HFFc6 (cell line): ENCODE results near the gene PKD1. TPM values are rescaled to one million over a fixed set of nuclear protein-coding genes. Genes with fewer than 3 reads are reported as not detected.
A peak's percentile ranks its signal among the peaks of the same experiment; 100 is the strongest.

ENCODE experiments used
- DNase-seq: peaks from one replicate; pipeline ENCODE4 v3.0.0-alpha.2; 2018
- H3K27ac Mint-ChIP-seq: 2 replicates; pipeline ENCODE4 v1.8.0; 2020; ENCODE audit warnings: mild to moderate bottlenecking, mixed read lengths
- H3K27me3 Mint-ChIP-seq: 2 replicates; pipeline ENCODE4 v1.8.0; 2021; ENCODE audit warnings: mild to moderate bottlenecking, moderate library complexity, mixed read lengths; ENCODE audit not compliant: insufficient read depth
- H3K36me3 Mint-ChIP-seq: 2 replicates; pipeline ENCODE4 v1.8.0; 2021; ENCODE audit warnings: low read depth, mixed read lengths
- H3K4me1 Mint-ChIP-seq: 2 replicates; pipeline ENCODE4 v1.8.0; 2020; ENCODE audit warnings: low read depth, mixed read lengths
- H3K4me3 Mint-ChIP-seq: 2 replicates; pipeline ENCODE4 v1.8.0; 2020; ENCODE audit warnings: mild to moderate bottlenecking, moderate library complexity, mixed read lengths
- H3K9me3 Mint-ChIP-seq: 2 replicates; pipeline ENCODE4 v1.8.0; 2020; ENCODE audit warnings: mild to moderate bottlenecking, mixed read lengths
- CTCF ChIP-seq: fragments of 200-600 bp; sonication (generic); IDR thresholded peaks from 2 replicates; pipeline ENCODE4 v1.5.0; 2021; ENCODE audit warnings: antibody characterized with exemption, mild to moderate bottlenecking
- total RNA-seq, 6 experiments: library from RNA; stranded (reverse); fragmentation: NEBNext Ultra II Directional; extraction: Animal tissue kit (Norgen Biotek cat#: 25700); gene quantifications; 2 replicates in 1 of 6; 3 replicates in 5 of 6; pipeline ENCODE4 v1.2.3, GENCODE V29; 2021

PKD1 gene
- total RNA-seq, 6 experiments from 2014 or later: 77.9 to 118 (median 82.5) TPM

- no peaks in the 10 kb centered on the region for H3K27me3 Mint-ChIP-seq
- no peaks in the 10 kb centered on the region; the same call in 1 of the 2 replicates for H3K36me3 Mint-ChIP-seq
- no peaks in the 10 kb centered on the region for H3K9me3 Mint-ChIP-seq
- H3K4me1 Mint-ChIP-seq: peaks cover 2% of the 10 kb centered on the region; the same call in 1 of the 2 replicates
- TF ChIP-seq CTCF: no peak
- H3K27ac Mint-ChIP-seq: no peak overlapping the region
- DNase-seq: no peak
- H3K4me3 Mint-ChIP-seq: no peak overlapping the region
Observed at GRCh38 chr16:2053897-2054296, 81.8 kb downstream of the PKD1 start.

DNA sequence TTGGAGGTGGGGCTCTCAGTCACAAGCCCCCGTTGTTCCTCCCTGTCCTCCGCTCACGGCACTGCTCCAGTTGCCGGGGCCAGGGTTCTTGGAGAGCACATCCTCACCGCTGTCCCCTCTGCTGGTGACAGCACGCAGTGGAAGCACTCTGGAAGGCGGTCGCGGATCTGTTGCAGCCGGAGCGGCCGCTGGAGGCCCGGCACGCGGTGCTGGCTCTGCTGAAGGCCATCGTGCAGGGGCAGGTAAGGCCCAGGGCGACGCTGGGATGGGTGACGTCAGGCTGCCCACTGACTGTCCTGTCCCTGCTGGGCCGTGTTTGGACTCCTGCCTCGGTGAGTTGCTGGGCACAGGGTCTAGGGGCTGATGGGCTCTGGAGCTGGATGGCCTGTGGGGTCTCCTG is 82.5 kb downstream of the PKD1 start:
- Mint-ChIP-seq H3K36me3 (no peaks in the 10 kb centered on the region; the same call in 1 of the 2 replicates), H3K4me3 (no peak overlapping the region), H3K9me3 (no peaks in the 10 kb centered on the region), H3K27me3 (no peaks in the 10 kb centered on the region), H3K27ac (no peak overlapping the region), H3K4me1 (peaks cover 8% of the 10 kb centered on the region)
- DNase-seq: no peak
- no peak for TF ChIP-seq CTCF

GRCh38 chr16:2048116-2048543 is 87.6 kb downstream of the PKD1 start:
- H3K27ac Mint-ChIP-seq: peak overlapping the region; percentile 67
- H3K36me3 Mint-ChIP-seq: no peaks in the 10 kb centered on the region; the same call in 1 of the 2 replicates
- no peaks in the 10 kb centered on the region; the same call in 1 of the 2 replicates for H3K27me3 Mint-ChIP-seq
- H3K9me3 Mint-ChIP-seq: no peaks in the 10 kb centered on the region
- TF ChIP-seq CTCF: no peak
- H3K4me3 Mint-ChIP-seq: peak overlapping the region; percentile 96
- DNase-seq: no peak
- peaks cover 26% of the 10 kb centered on the region for H3K4me1 Mint-ChIP-seq

DNA sequence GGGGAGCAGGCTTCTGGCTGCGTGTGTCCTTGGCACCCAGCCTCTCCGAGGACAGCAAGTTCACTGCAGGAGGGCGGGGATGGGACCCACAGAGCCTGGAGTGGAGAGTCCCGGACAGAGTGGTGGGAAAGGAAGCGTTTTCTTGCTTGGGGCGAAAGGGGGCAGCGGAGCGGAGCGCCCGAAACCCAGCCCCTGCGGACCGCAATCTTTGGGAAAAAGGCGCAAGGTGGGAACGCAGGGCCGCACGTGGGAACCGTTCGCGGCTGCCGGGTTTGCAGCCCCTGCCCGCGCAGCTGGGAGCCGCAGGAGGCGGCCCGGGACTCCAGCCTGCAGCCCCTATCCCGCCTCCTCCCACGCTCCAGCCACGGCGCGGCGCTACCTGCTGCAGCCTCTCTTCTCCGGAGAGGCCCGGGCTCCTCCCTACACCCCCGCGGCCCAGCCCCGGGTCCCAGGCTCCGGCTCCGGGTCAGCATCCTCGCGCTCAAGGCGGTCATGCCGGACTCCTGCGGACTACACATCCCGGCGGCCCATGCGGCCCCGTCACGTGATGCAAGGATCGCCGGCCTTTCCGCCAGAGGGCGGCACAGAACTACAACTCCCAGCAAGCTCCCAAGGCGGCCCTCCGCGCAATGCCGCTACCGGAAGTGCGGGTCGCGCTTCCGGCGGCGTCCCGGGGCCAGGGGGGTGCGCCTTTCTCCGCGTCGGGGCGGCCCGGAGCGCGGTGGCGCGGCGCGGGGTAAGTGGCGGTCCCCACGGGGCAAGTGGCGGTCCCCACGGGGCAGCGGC is 88.2 kb downstream of the PKD1 start, which contains the start of the genes NTHL1 and TSC2:
Gene NTHL1 (minus strand): TSS at position 505 of the 786 bp plus-strand sequence. CDS start 11 bp downstream, at position 494.
Gene TSC2 (plus strand): TSS at position 656 of the 786 bp plus-strand sequence. CDS start 631 bp downstream, outside the sequence.
- peak; percentile 95 for DNase-seq
- TF ChIP-seq CTCF: peak; percentile 81
- Mint-ChIP-seq H3K4me3 (peak within 1 kb of the TSS; percentile 96), H3K27ac (peak within 1 kb of the TSS; percentile 67), H3K36me3 (no peaks in the 10 kb centered on the region; the same call in 1 of the 2 replicates), H3K9me3 (no peaks in the 10 kb centered on the region), H3K27me3 (no peaks in the 10 kb centered on the region; the same call in 1 of the 2 replicates), H3K4me1 (peaks cover 26% of the 10 kb centered on the region)

- Mint-ChIP-seq H3K9me3 (no peaks in the 10 kb centered on the region), H3K4me1 (peaks cover 26% of the 10 kb centered on the region), H3K4me3 (peak overlapping the region; percentile 96), H3K27me3 (no peaks in the 10 kb centered on the region; the same call in 1 of the 2 replicates), H3K36me3 (no peaks in the 10 kb centered on the region; the same call in 1 of the 2 replicates), H3K27ac (peak overlapping the region; percentile 55)
- no peak for DNase-seq
- no peak for TF ChIP-seq CTCF
Observed at GRCh38 chr16:2046893-2047329, 88.8 kb downstream of the PKD1 start.
